Natural killer cell (primary cell): ENCODE measurements around the gene MKX. TPM values are rescaled to one million over a fixed set of nuclear protein-coding genes. Genes with fewer than 3 reads are reported as not detected.

Experiments used
- ATAC-seq, 3 donors: fragments of 150-1000 bp in 2 of 3; fragments of 200-7000 bp in 1 of 3; cut with Tn5 transposase; 1 replicate in 1 of 3; 2 replicates in 2 of 3; pipeline ENCODE4 v1.10.0; 2021; ENCODE audit warnings: mild to moderate bottlenecking in 2 of 3, moderate library complexity in 2 of 3
- DNase-seq, 2 donors: peaks; one replicate each; pipeline versions ENCODE4 v3.0.0 to v3.0.0-alpha.2; 2013 to 2021; ENCODE audit warnings: mixed read lengths in 1 of 2
- H3K27ac ChIP-seq: one replicate; pipeline ENCODE4 v1.5.1; 2013; ENCODE audit warnings: mild to moderate bottlenecking, low read length
- H3K27me3 ChIP-seq: one replicate; pipeline ENCODE4 v1.6.1; 2013; ENCODE audit warnings: low read length; ENCODE audit not compliant: control insufficient read depth, insufficient read depth
- H3K36me3 ChIP-seq: one replicate; pipeline ENCODE4 v1.6.1; 2013; ENCODE audit warnings: low read length; ENCODE audit not compliant: control insufficient read depth, insufficient read depth
- H3K4me1 ChIP-seq: one replicate; pipeline ENCODE4 v1.6.1; 2013; ENCODE audit warnings: low read length; ENCODE audit not compliant: control insufficient read depth, insufficient read depth
- H3K4me3 ChIP-seq: one replicate; pipeline ENCODE4 v1.5.1; 2013; ENCODE audit warnings: low read length
- H3K9me3 ChIP-seq: one replicate; pipeline ENCODE4 v1.6.1; 2013; ENCODE audit warnings: low read length; ENCODE audit not compliant: control insufficient read depth, insufficient read depth
- H3K27ac Mint-ChIP-seq, 2 donors: one replicate each; pipeline ENCODE4 v1.8.0; 2022; ENCODE audit warnings: mild to moderate bottlenecking in 2 of 2, mixed read lengths in 2 of 2, moderate library complexity in 1 of 2
- H3K27me3 Mint-ChIP-seq, 2 donors: one replicate each; pipeline ENCODE4 v1.8.0; 2022; ENCODE audit warnings: low read depth in 2 of 2, mixed read lengths in 2 of 2
- H3K36me3 Mint-ChIP-seq: one replicate; pipeline ENCODE4 v1.8.0; 2022; ENCODE audit warnings: mixed read lengths
- H3K4me1 Mint-ChIP-seq, 2 donors: one replicate each; pipeline ENCODE4 v1.8.0; 2022; ENCODE audit warnings: mixed read lengths in 2 of 2
- H3K4me3 Mint-ChIP-seq: one replicate; pipeline ENCODE4 v1.8.0; 2022; ENCODE audit warnings: mild to moderate bottlenecking, moderate library complexity, mixed read lengths
- H3K9me3 Mint-ChIP-seq, 2 donors: one replicate each; pipeline ENCODE4 v1.8.0; 2022; ENCODE audit warnings: mixed read lengths in 2 of 2
- WGBS: methylation state at CpG from one replicate; pipeline ENCODE4 v1.1.7; 2013; ENCODE audit warnings: missing lambda C conversion rate; ENCODE audit not compliant: insufficient coverage; 5-methylcytosine and 5-hydroxymethylcytosine counted together
- intact Hi-C: fragments of 100-400 bp; cut with micrococcal nuclease; formaldehyde crosslinking; loops from one replicate; pipeline ENCODE4 v1.14.2; 2022
- total RNA-seq, 4 donors: library from RNA; stranded (reverse); fragments of 120-200 nt in 1 of 4; gene quantifications; one replicate each; pipeline versions ENCODE4 v1.2.3 to v1.2.4, GENCODE V29; 2013 to 2022
- TF ChIP-seq, protein P1 (sequence below): fragments of 200-600 bp; IDR thresholded peaks from one replicate; pipeline ENCODE4 v1.8.0; 2022; ENCODE audit warnings: antibody characterized with exemption

Gene MKX
- total RNA-seq, 3 donors from 2014 or later (not counting 1 experiment from before 2014, with no cell fraction given), result not detected

DNA sequence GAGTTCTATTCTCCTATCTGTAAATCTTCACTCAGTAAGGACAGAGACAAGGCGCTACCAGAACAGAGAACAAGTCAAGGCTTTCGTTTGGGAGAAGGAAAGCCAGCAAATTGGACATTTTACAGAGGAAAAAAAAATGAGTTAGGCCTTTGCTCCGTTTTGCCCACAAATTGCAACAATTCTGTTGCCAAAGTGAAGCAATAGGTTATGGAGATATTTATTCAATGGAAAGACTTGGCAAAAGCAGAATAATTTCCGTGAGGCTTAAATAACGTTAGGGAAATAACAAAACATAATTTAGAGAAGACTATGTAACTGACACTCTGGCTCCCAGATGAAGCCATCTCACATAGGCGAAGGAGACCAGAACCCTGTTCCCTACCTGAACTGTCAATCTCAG, 67.5 kb downstream of the MKX start:
- no peak for ATAC-seq
- Histone ChIP-seq H3K9me3 (no peaks in the 10 kb centered on the region), H3K4me3 (no peak overlapping the region), H3K27me3 (no peaks in the 10 kb centered on the region), H3K36me3 (no peaks in the 10 kb centered on the region), H3K4me1 (no peaks in the 10 kb centered on the region), H3K27ac (no peak overlapping the region)
- WGBS, result 73% methylated on average over 6 of the region's 6 CpGs
- H3K9me3 Mint-ChIP-seq, result no peaks in the 10 kb centered on the region
- H3K4me1 Mint-ChIP-seq, result no peaks in the 10 kb centered on the region
- no peak overlapping the region for H3K4me3 Mint-ChIP-seq
- peaks cover 4 to 23% of the 10 kb centered on the region in 2 donors for H3K27me3 Mint-ChIP-seq
- intact Hi-C loops, result no loop called here
- TF ChIP-seq, protein P1, sequence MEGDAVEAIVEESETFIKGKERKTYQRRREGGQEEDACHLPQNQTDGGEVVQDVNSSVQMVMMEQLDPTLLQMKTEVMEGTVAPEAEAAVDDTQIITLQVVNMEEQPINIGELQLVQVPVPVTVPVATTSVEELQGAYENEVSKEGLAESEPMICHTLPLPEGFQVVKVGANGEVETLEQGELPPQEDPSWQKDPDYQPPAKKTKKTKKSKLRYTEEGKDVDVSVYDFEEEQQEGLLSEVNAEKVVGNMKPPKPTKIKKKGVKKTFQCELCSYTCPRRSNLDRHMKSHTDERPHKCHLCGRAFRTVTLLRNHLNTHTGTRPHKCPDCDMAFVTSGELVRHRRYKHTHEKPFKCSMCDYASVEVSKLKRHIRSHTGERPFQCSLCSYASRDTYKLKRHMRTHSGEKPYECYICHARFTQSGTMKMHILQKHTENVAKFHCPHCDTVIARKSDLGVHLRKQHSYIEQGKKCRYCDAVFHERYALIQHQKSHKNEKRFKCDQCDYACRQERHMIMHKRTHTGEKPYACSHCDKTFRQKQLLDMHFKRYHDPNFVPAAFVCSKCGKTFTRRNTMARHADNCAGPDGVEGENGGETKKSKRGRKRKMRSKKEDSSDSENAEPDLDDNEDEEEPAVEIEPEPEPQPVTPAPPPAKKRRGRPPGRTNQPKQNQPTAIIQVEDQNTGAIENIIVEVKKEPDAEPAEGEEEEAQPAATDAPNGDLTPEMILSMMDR, result no peak
- H3K36me3 Mint-ChIP-seq, result no peaks in the 10 kb centered on the region
- no peak overlapping the region for H3K27ac Mint-ChIP-seq
- no peak for DNase-seq

DNA sequence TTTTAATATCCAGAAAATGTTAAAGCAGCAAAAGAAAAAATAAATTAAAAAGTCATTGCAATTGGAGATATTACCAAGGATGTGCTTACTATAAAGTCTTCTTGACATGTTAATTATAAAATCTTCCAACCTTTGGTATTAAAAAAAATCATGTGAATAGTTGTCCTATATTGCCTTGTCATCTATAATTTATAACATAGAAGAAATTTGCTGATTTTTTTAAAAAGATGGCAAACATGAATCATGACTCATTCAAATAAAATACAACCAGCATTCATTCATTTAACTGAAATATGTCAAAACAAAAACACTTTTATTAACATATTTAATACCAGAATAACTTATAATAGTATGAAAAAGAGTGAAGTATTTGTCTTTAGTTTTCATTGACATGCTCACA, 72.6 kb downstream of the MKX start:
- no peak overlapping the region for H3K27ac ChIP-seq
- H3K4me3 ChIP-seq, result no peak overlapping the region
- H3K4me1 ChIP-seq, result no peaks in the 10 kb centered on the region
- peaks cover 7 to 25% of the 10 kb centered on the region in 2 donors for H3K27me3 Mint-ChIP-seq
- H3K36me3 ChIP-seq, result no peaks in the 10 kb centered on the region
- H3K9me3 Mint-ChIP-seq, result no peaks in the 10 kb centered on the region
- no peak overlapping the region for H3K4me3 Mint-ChIP-seq
- no peak for DNase-seq
- no peaks in the 10 kb centered on the region for H3K4me1 Mint-ChIP-seq
- H3K36me3 Mint-ChIP-seq, result no peaks in the 10 kb centered on the region
- ATAC-seq, result no peak
- intact Hi-C loops, result no loop called here
- H3K27me3 ChIP-seq, result no peaks in the 10 kb centered on the region
- TF ChIP-seq, protein P1, result no peak
- no peaks in the 10 kb centered on the region for H3K9me3 ChIP-seq
- H3K27ac Mint-ChIP-seq, result no peak overlapping the region

- no peaks in the 10 kb centered on the region for H3K36me3 ChIP-seq
- no peak overlapping the region for H3K27ac ChIP-seq
- Mint-ChIP-seq H3K4me3 (no peak overlapping the region), H3K27me3 (peaks cover 7 to 15% of the 10 kb centered on the region in 2 donors), H3K9me3 (no peaks in the 10 kb centered on the region), H3K36me3 (no peaks in the 10 kb centered on the region), H3K27ac (no peak overlapping the region), H3K4me1 (no peaks in the 10 kb centered on the region)
- TF ChIP-seq, protein P1, result no peak
- 85% methylated on average over 2 of the region's 4 CpGs for WGBS
- ATAC-seq, result no peak
- H3K4me1 ChIP-seq, result no peaks in the 10 kb centered on the region
- intact Hi-C loops, result no loop called here
- no peak for DNase-seq
- no peaks in the 10 kb centered on the region for H3K27me3 ChIP-seq
- H3K9me3 ChIP-seq, result no peaks in the 10 kb centered on the region
- no peak overlapping the region for H3K4me3 ChIP-seq
Observed at GRCh38 chr10:27671821-27672220, 73.8 kb downstream of the MKX start.

GRCh38 chr10:27664461-27664860, 81.2 kb downstream of the MKX start:
- TF ChIP-seq, protein P1, result no peak
- intact Hi-C loops, result no loop called here
- no peaks in the 10 kb centered on the region for H3K36me3 ChIP-seq
- H3K27ac Mint-ChIP-seq, result no peak overlapping the region
- no peak overlapping the region for H3K4me3 ChIP-seq
- H3K27me3 ChIP-seq, result peaks cover 3% of the 10 kb centered on the region
- peaks cover 30 to 57% of the 10 kb centered on the region in 2 donors for H3K27me3 Mint-ChIP-seq
- 71% methylated on average over 5 of the region's 5 CpGs for WGBS
- no peaks in the 10 kb centered on the region for H3K9me3 Mint-ChIP-seq
- peaks cover 7% of the 10 kb centered on the region for H3K4me1 ChIP-seq
- no peak for ATAC-seq
- H3K27ac ChIP-seq, result no peak overlapping the region
- H3K9me3 ChIP-seq, result no peaks in the 10 kb centered on the region
- H3K4me1 Mint-ChIP-seq, result no peaks in the 10 kb centered on the region
- H3K36me3 Mint-ChIP-seq, result no peaks in the 10 kb centered on the region
- DNase-seq, result no peak
- no peak overlapping the region for H3K4me3 Mint-ChIP-seq
